GM19023 (cell line): ENCODE results near the gene REN.

Experiments
- ATAC-seq: cut with Tn5 transposase; IDR thresholded peaks from one replicate; pipeline ENCODE4 v1.9.1; 2021; ENCODE audit warnings: mild to moderate bottlenecking, moderate library complexity; ENCODE audit not compliant: unreplicated experiment

REN gene

DNA sequence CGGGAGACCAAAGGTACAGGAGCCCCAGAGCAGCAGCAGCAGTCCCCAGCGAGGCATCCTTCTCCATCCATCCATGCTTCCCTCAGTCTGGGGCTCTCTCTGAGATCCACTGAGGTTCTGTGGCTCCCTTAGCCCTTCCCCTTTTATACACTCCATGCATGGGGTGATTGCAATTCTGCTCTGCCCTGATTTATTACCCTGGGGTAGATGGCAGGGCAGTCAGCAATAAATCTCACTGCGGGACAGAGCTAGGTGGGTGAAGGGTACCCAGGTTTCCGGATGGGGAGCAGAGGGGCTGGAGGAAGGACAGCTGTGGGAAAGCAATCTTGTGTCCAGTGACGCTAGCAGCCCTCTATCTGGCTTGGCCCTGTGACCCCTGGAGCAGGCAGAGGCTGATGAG, at the start of gene REN:
Gene REN (minus strand): TSS at position 119 of the 400 bp plus-strand sequence. CDS start 44 bp downstream, at position 75.
- ATAC-seq: no peak

- ATAC-seq: peak; percentile 71
Measured at GRCh38 chr1:204213668-204214662, 47.8 kb upstream of the REN start, which contains the start of gene GOLT1A. TSS of gene GOLT1A (minus strand) at chr1:204213988. CDS start at chr1:204213906, 82 bp downstream.

- no peak for ATAC-seq
Measured at GRCh38 chr1:204212715-204213114, 46.6 kb upstream of the REN start.

DNA sequence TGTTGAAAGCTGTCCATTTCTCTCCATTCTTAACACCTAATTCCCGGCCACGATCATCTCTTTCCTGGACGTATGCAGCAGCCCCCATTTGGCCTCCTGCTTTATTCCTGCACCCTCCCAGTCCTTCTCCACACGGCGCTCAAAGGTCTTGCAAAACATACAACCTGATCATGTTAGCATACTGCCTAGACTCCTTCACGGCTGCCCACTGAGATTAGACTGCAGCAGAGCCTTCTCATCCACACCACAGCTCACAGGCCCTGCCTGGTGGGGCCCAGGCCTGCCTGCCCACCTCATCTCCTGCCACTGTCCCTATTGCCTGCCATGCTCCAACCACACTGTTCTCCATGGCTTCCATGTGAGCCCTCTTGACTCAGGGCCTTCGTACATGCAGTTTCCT, 44.9 kb upstream of the REN start:
- no peak for ATAC-seq

DNA sequence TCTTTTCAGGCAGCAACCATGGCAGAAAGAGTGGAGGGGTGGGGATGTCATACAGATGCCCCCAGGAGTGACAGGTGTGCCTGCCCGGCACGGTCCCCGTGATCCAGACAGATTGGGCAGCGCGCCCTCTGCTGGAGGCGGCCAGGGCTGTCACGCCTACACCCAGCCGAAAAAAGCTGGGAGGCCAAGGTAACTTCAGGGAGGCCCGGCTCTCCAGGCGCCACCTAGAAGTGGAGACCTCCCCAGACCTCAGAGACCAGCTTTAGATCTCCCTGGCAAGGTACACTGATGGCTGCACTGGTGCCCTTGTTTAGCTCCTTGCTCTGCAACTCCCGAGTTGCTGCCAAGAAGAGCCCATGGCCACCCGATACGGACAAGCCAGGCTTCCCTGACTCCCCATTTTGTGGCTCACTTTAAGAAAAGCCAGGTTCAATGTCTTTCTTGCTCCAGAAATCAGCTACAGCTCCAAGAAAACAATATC, 41.0 kb upstream of the REN start:
- no peak for ATAC-seq

- ATAC-seq: no peak
Measured at GRCh38 chr1:204206121-204206520, 40.0 kb upstream of the REN start.

DNA sequence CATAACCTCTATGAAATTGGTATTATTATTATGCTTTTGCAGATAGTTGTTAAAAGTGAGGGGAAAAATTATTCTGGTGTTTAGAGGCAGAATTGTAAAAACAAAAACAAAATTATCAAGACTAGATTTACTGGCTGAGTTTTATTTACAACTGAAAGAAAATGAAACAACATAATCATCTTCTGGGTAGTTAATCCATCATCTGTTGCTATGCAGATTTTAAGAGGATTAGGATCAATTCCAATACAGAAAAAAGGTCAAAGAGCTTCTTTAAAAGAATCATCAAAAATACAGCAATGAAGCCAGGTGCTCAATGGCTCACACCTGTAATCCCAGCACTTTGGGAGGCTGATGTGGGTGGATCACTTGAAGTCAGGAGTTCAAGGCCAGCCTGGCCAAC, 39.3 kb upstream of the REN start:
- ATAC-seq: no peak

GRCh38 chr1:204204944-204205343, 38.8 kb upstream of the REN start:
- ATAC-seq: no peak

GRCh38 chr1:204203206-204203767, 37.1 kb upstream of the REN start:
- ATAC-seq: no peak

- no peak for ATAC-seq
Measured at GRCh38 chr1:204202481-204202880, 36.3 kb upstream of the REN start.

GRCh38 chr1:204201348-204202040, 35.4 kb upstream of the REN start:
- ATAC-seq: no peak

DNA sequence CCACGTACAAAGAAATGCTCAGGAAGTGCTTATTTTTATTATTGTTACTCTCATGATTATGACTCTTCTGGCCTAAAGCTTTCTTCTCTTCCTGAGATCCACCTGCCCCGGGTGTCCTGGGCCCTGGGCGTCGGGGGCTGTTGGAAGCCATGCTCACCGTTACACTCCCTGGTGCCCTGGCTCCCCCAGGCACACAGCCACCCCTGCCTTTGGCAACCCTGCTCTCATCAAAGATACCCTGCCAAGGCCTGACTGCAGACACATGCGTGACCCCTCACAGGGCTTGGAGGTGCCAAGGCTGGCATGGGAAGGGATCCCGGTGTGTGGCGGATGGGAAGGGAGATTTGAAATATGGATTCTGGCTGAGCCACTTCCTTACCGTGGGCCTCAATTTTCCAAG, 33.4 kb upstream of the REN start:
- no peak for ATAC-seq

DNA sequence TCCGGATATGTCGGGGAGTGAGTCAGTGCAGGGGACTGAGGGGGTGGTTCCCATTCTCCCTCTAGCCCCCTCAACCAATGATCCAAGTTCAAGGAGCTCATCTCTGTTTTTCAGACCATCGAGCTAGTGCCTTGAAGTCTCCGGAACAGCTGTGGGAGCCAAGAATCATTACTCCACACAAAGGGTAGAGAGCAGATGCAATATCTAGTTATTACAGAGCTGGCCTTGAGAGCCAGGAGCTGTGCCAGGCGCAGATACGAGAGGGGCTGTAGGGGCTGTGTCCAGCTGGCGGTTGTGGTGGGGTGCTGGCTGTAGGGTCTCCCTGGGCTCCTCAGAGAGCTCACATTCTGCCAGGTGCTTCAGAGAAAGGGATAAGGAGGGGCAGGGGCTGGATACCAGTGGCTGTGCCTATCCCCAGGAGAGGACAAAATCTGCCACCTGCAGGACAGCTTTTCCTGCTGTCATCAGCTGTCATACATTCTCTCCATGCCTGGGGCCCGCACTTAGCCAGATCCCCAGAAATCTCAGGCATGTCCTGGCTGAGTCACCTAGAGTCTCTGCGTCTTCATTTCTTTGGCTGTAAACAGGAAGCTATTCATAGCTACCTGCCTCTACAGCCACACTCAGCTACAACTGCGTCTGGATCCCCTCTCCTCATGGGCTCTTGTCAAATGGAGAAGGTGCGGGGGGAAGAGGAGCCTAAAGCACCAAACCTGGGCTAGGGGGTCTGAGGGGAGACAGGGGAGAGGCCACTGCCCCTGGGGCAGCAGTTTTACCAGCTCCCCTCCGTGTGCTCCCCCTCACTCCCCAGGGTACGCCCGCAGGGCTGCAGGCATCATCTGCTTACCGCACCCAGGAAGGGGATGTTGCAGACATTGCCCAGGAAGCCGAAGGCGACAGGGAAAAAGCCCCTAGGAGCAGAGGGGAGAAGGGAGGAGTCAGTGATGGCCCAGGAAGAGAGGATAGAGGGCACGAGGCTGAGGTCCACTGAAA, 32.5 kb upstream of the REN start:
- no peak for ATAC-seq

- ATAC-seq: no peak
Measured at GRCh38 chr1:204197068-204197467, 30.9 kb upstream of the REN start.

DNA sequence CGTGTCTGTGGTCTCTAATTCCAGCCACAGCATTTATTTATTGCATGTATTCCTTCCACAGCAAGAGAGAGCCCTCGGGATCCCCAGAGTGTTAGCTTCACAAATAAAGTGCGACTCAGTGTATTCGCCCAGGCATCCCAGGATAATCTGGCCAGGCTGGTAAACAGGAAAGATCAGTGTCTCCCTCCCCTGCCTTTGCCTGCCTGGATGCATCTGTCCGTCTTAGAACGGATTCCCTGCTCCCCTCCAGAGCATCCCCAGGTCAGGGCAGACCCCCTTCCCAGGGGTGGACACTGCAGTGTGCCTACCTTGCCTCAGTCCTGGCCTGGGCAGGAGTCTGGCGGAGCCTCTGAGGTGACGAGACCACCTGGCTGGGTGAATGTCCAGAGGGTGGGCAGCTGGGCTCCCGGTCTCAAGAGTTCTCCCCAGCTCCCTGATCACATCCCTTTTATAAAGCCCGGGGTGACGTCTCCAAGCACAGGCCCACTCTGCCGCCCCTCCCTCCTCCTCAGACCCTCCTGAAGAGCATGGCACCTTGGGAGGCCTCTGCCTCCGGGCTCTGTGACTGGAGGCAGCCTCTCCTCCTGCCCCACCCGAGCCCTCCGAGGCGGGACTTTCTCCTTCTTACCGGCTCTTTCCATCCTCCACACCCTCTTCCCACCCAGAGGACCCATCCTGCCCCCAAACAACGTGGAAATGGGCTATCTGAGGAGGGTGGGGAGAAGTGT, 30.1 kb upstream of the REN start, which contains the start of gene KISS1:
Gene KISS1 (minus strand): TSS at position 424 of the 728 bp plus-strand sequence. CDS start 3,615 bp downstream, outside the sequence.
- ATAC-seq: no peak

GRCh38 chr1:204194771-204195170, 28.6 kb upstream of the REN start:
- no peak for ATAC-seq

DNA sequence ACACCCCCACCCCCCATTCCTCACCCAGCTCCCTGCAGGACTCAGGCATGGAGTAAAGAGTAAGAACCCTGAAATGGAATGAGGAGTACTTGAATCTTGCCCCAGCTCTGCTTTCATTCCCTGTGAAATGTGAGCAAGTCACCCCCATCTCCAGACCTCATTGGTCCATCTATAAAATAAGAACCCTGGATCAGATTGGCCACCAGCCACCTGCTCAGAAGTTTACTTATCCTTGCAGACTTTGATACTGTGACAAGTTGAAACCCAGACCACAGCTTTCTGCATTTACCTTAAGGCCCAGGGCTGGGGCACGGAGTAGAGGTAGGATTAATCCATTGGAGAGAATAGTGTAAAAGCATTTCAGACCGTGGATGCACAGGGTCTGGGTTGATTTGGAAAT, 27.9 kb upstream of the REN start:
- no peak for ATAC-seq

DNA sequence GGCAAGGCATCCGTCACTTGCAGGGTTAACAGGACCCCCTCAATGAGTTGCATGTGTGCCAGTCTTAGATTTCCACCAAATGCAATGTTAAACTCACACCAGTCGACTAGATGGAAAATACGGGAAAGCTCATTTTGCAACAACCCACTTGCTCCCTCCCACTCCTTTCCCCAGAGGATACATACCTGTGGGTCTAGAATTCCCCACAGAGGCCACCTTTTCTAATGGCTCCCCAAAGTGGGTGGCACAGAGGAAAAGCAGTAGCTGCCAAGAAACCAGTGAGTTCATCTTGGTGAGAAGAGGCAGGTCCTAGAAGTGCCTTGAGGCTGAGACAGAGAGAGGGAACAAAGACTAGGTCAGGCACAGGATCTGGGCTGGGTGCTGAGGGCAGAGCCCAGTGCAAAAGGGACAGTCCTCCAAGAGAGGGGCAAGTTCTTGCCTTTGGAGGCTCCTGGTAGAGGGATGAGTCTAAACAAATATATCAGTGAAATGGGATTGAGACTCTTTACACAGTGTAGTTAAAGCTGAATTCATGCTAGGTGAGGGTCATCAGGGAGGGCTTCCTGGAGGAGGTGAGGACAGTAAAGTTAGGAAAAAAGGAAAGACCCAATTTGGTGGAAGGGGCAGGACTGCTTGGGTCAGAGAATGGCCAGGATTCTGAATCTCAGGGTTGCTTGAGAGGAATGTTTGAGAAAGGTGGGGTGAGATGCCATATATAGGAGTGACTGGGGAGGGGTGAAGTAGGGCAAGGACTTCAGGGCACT, 26.6 kb upstream of the REN start:
- no peak for ATAC-seq

DNA sequence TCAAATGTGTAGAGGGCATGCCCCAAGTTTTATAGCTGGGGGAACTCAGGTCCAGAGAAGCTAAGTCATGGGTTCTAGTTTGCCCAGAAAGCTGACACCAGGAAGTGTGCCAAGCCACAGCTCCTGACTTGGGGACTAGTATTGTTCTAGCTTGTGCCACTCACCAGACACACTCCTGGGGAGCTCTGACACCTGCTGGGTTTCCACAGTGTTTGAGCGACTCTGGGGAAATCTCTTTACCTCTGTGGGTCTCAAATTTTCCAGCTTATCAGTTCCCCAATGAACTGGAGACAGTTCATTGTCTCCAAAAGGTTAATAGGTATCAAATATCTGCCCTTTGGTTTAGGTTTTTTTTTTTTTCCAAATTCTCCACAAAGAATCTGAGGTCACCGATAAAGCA, 25.9 kb upstream of the REN start:
- no peak for ATAC-seq
